GM23248 (cell line): ENCODE measurements around the gene PAPPA2. TPM values are rescaled to one million over a fixed set of nuclear protein-coding genes. Genes with fewer than 3 reads are reported as not detected.

Source experiments
- DNase-seq: peaks from one replicate; pipeline ENCODE4 v3.0.0-alpha.2; 2015
- H2AFZ ChIP-seq: fragments of 200-600 bp; sonication (generic); 2 replicates; pipeline ENCODE4 v1.6.1; 2016; ENCODE audit warnings: antibody characterized with exemption
- H3F3A ChIP-seq: fragments of 200-600 bp; sonication (generic); 2 replicates; pipeline ENCODE4 v1.6.1; 2016; ENCODE audit warnings: mild to moderate bottlenecking, antibody characterized with exemption, mixed run types; ENCODE audit not compliant: insufficient read depth
- H3K27ac ChIP-seq: fragments of 200-600 bp; sonication (generic); 2 replicates; pipeline ENCODE4 v1.5.1; 2016; ENCODE audit warnings: mild to moderate bottlenecking
- H3K27me3 ChIP-seq: fragments of 200-600 bp; sonication (generic); replicated peaks from 2 replicates; pipeline ENCODE4 v1.6.1; 2016; ENCODE audit warnings: mild to moderate bottlenecking; ENCODE audit not compliant: insufficient read depth
- H3K36me3 ChIP-seq: fragments of 200-600 bp; sonication (generic); 2 replicates; pipeline ENCODE4 v1.6.1; 2016; ENCODE audit warnings: low read depth, mild to moderate bottlenecking
- H3K4me1 ChIP-seq: fragments of 200-600 bp; sonication (generic); 2 replicates; pipeline ENCODE4 v1.6.1; 2016; ENCODE audit warnings: mild to moderate bottlenecking; ENCODE audit not compliant: insufficient read depth
- H3K4me2 ChIP-seq: fragments of 200-600 bp; sonication (generic); one replicate; pipeline ENCODE4 v1.6.1; 2016; ENCODE audit warnings: mild to moderate bottlenecking; ENCODE audit not compliant: unreplicated experiment
- H3K4me3 ChIP-seq: fragments of 200-600 bp; sonication (generic); 2 replicates; pipeline ENCODE4 v1.5.1; 2016; ENCODE audit warnings: mild to moderate bottlenecking
- H3K79me2 ChIP-seq: fragments of 200-600 bp; sonication (generic); 2 replicates; pipeline ENCODE4 v1.6.1; 2016; ENCODE audit warnings: mild to moderate bottlenecking; ENCODE audit not compliant: insufficient read depth
- H3K9ac ChIP-seq: fragments of 200-600 bp; sonication (generic); 2 replicates; pipeline ENCODE4 v1.6.1; 2016; ENCODE audit warnings: mild to moderate bottlenecking
- H3K9me2 ChIP-seq: fragments of 200-600 bp; sonication (generic); 2 replicates; pipeline ENCODE4 v1.6.1; 2016; ENCODE audit warnings: mixed run types, mild to moderate bottlenecking, moderate library complexity; ENCODE audit not compliant: insufficient read depth
- H3K9me3 ChIP-seq: fragments of 200-600 bp; sonication (generic); one replicate; pipeline ENCODE4 v1.6.1; 2017; ENCODE audit warnings: low read depth
- H4K20me1 ChIP-seq: fragments of 200-600 bp; sonication (generic); 2 replicates; pipeline ENCODE4 v1.6.0; 2016; ENCODE audit not compliant: insufficient read depth
- EZH2 ChIP-seq: fragments of 200-600 bp; sonication (generic); IDR thresholded peaks from 2 replicates; pipeline ENCODE4 v1.6.1; 2018; ENCODE audit warnings: antibody characterized with exemption, mild to moderate bottlenecking; ENCODE audit not compliant: insufficient read depth, poor library complexity, severe bottlenecking
- EZH2phosphoT487 ChIP-seq: fragments of 200-600 bp; sonication (generic); IDR thresholded peaks from 2 replicates; pipeline ENCODE4 v1.6.1; 2018; ENCODE audit warnings: antibody characterized with exemption, moderate library complexity, mild to moderate bottlenecking, low read depth; ENCODE audit not compliant: insufficient read depth
- WGBS, 2 experiments: methylation state at CpG; one replicate each; pipeline ENCODE4 v1.1.6; 2015 to 2017; ENCODE audit warnings: low lambda C conversion rate in 2 of 2, low coverage in 1 of 2; ENCODE audit errors: missing lambda C conversion rate in 2 of 2; 5-methylcytosine and 5-hydroxymethylcytosine counted together
- in situ Hi-C: fragments of 300-500 bp; cut with MboI; formaldehyde crosslinking; loops from 2 replicates; pipeline ENCODE4 v1.15.0; 2020
- polyA plus RNA-seq: library from polyadenylated mRNA; unstranded; fragments of >200 nt; fragmentation: Nextera tagmentation; extraction: Ambion mirVana; gene quantifications from 2 replicates; pipeline ENCODE4 v1.2.1, GENCODE V29; 2016
- total RNA-seq: library from RNA; depleted of rRNA; stranded (reverse); fragments of >200 nt; shearing (Covaris generic); gene quantifications from 2 replicates; pipeline ENCODE4 v1.2.3, GENCODE V29; 2014

The PAPPA2 gene
- total and polyA plus RNA-seq, 2 experiments from 2014 or later, result 3.9 to 8.1 TPM

DNA sequence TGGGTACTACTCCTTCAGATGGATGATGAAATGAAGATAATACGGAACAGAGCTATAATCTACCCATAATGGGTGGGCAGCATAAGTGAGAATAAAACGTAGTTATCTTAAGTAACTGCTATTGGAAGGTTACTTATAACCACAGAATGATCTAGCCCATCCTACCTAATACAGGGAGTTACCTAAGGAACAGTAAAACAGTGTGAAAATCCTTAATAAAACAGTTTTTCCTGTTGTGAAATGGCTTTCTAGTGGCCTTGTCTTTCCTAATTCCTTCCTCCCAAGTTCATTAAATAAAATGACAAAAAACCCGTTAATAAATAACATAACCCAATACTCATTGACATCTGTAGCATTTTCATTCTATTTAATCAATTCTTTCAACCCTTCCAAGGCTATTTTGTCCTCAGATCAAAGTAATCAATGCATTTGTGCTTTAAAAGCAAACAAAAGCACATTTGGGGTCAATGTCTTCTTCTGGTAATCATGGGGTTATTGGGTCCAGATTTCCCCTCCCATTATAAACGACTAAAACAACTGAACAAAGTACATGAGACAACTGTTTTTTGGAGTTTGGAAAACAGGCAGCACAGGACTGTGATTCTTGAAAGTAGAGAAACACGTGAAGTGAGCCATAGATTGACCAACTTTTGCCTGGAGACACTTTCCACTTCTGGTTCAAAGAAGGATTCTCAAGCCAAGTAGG lies 42.0 kb downstream of the PAPPA2 start:
- 21 to 22% methylated on average over 5 of the region's 5 CpGs for WGBS, 2 experiments
- Histone ChIP-seq H3K9me3 (no peaks in the 10 kb centered on the region), H3K4me3 (no peak overlapping the region), H3K27ac (no peak overlapping the region), H3K4me1 (no peaks in the 10 kb centered on the region), H3K36me3 (no peaks in the 10 kb centered on the region), H4K20me1 (no peaks in the 10 kb centered on the region), H2AFZ (no peak overlapping the region), H3K9me2 (no peaks in the 10 kb centered on the region), H3K9ac (no peak overlapping the region), H3K27me3 (0 out of 2 replicates have a peak, but pooled peaks cover 9% of the 10 kb centered on the region), H3K79me2 (no peaks in the 10 kb centered on the region), H3F3A (no peaks in the 10 kb centered on the region), H3K4me2 (no peak overlapping the region)
- DNase-seq, result no peak
- TF ChIP-seq EZH2 (no peak), EZH2phosphoT487 (no peak)
- in situ Hi-C loops, result no loop called here

- Histone ChIP-seq H3K9me3 (no peaks in the 10 kb centered on the region), H3K27ac (no peak overlapping the region), H3K9me2 (no peaks in the 10 kb centered on the region), H3K79me2 (no peaks in the 10 kb centered on the region), H3K36me3 (no peaks in the 10 kb centered on the region), H4K20me1 (no peaks in the 10 kb centered on the region), H3K4me1 (peaks cover 8% of the 10 kb centered on the region; the same call in 1 of the 2 replicates), H2AFZ (no peak overlapping the region), H3K4me3 (no peak overlapping the region), H3K4me2 (no peak overlapping the region), H3F3A (peaks cover 20% of the 10 kb centered on the region), H3K9ac (no peak overlapping the region), H3K27me3 (0 out of 2 replicates have a peak, but pooled peaks cover 7% of the 10 kb centered on the region)
- in situ Hi-C loops, result no loop called here
- TF ChIP-seq EZH2phosphoT487 (no peak), EZH2 (no peak)
- DNase-seq, result no peak
Measured at GRCh38 chr1:176512966-176513365, 50.0 kb downstream of the PAPPA2 start.

GRCh38 chr1:176515310-176515709 lies 52.3 kb downstream of the PAPPA2 start:
- TF ChIP-seq EZH2phosphoT487 (no peak), EZH2 (no peak)
- peak; percentile 75 for DNase-seq
- Histone ChIP-seq H3K27ac (no peak overlapping the region), H3K9me3 (no peaks in the 10 kb centered on the region), H4K20me1 (no peaks in the 10 kb centered on the region), H3K27me3 (0 out of 2 replicates have a peak, but pooled peaks cover 12% of the 10 kb centered on the region), H3K4me2 (no peak overlapping the region), H3F3A (peaks cover 22% of the 10 kb centered on the region), H3K79me2 (no peaks in the 10 kb centered on the region), H3K4me1 (peaks cover 8% of the 10 kb centered on the region; the same call in 1 of the 2 replicates), H3K9ac (no peak overlapping the region), H2AFZ (no peak overlapping the region), H3K9me2 (no peaks in the 10 kb centered on the region), H3K36me3 (no peaks in the 10 kb centered on the region), H3K4me3 (no peak overlapping the region)
- 18 to 35% methylated on average over 3 of the region's 3 CpGs for WGBS, 2 experiments
- in situ Hi-C loops, result no loop called here

DNA sequence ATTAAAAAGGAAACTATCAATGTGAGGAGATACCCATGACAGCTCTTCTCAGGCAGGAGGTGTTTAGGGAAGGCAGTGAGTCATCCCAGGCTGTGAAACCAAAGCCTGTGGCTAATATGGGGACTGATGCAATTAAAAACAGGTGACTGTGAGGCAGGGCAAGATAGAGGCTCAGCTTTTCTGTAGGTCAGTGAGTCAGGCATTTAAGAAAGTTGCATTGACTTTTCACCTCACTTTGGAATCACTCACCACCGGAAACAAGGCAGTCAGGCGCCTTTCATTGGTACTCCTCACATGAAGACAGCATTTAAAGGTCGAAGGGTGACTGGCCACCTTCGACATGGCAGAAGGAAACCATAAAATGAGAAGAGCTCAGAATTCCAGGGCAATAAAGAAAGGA lies 54.5 kb downstream of the PAPPA2 start:
- DNase-seq, result peak; percentile 75
- TF ChIP-seq EZH2phosphoT487, result no peak
- TF ChIP-seq EZH2, result no peak
- no peaks in the 10 kb centered on the region for H3K36me3 ChIP-seq

More for the DNA sequence above, 54.5 kb downstream of the PAPPA2 start:
- no peaks in the 10 kb centered on the region for H3K9me2 ChIP-seq
- H3K27me3 ChIP-seq, result peaks cover 5% of the 10 kb centered on the region; the same call in 1 of the 2 replicates
- peaks cover 22% of the 10 kb centered on the region for H3F3A ChIP-seq
- H3K27ac ChIP-seq, result no peak overlapping the region
- no peak overlapping the region for H3K4me3 ChIP-seq
- WGBS, 2 experiments, result 20 to 26% methylated on average over 4 of the region's 4 CpGs
- no peaks in the 10 kb centered on the region for H3K79me2 ChIP-seq
- in situ Hi-C loops, result no loop called here
- H3K9me3 ChIP-seq, result no peaks in the 10 kb centered on the region
- no peak overlapping the region for H3K4me2 ChIP-seq
- no peak overlapping the region for H3K9ac ChIP-seq
- H3K4me1 ChIP-seq, result peaks cover 8% of the 10 kb centered on the region; the same call in 1 of the 2 replicates
- no peaks in the 10 kb centered on the region for H4K20me1 ChIP-seq
- no peak overlapping the region for H2AFZ ChIP-seq
